HepG2 (cell line): ENCODE measurements around the gene PPIP5K1. TPM values are rescaled to one million over a fixed set of nuclear protein-coding genes. Genes with fewer than 3 reads are reported as not detected.

ENCODE experiments used
- ATAC-seq: fragments of 200-7000 bp; cut with Tn5 transposase; 3 replicates; pipeline ENCODE4 v1.9.1; 2020; ENCODE audit warnings: mild to moderate bottlenecking, moderate library complexity
- BruUV-seq: library from RNA; stranded (reverse); fragments of 400-500 nt; replicated peaks from 2 replicates; lab custom pipeline; 2021; lab: Mats Ljungman, UMichigan
- CTCF ChIA-PET: fragments of 300-600 bp; formaldehyde crosslinking; extraction: SDS; loops from one replicate; lab custom pipeline; 2021; ENCODE audit warnings: low total read pairs, inconsistent platforms, low intra/inter-chr PET ratio; lab: Yijun Ruan, JAX
- POLR2A ChIA-PET: fragments of 350-600 bp; sonication (Branson Sonifier 250); formaldehyde crosslinking; loops from one replicate; lab custom pipeline; 2020; ENCODE audit warnings: antibody characterized with exemption, inconsistent platforms; lab: Yijun Ruan, JAX
- DNase-seq: peaks from one replicate; pipeline ENCODE4 v3.0.0-alpha.2; 2015; ENCODE audit warnings: low spot score
- FAIRE-seq: peaks from 3 replicates; lab custom pipeline; 2011; peaks lifted over from hg19 to GRCh38; lab: Jason Lieb, UNC
- H2AFZ ChIP-seq: one replicate; pipeline ENCODE4 v1.6.1; 2011; ENCODE audit warnings: low read length, inconsistent platforms
- H3K27ac ChIP-seq: fragments of 300-600 bp; 3 replicates; pipeline ENCODE4 v1.8.0; 2011; ENCODE audit warnings: mixed run types, mild to moderate bottlenecking, mixed read lengths, low read length, inconsistent platforms; ENCODE audit not compliant: insufficient read depth; ENCODE audit errors: extremely low read length
- H3K27me3 ChIP-seq, 2 experiments: fragments of 200-600 bp in 1 of 2; 2 replicates in 1 of 2; 3 replicates in 1 of 2; pipeline versions ENCODE4 v1.6.0 to v1.8.0; 2011; ENCODE audit warnings: low read length in 2 of 2, mild to moderate bottlenecking in 2 of 2, moderate library complexity in 2 of 2, inconsistent platforms in 1 of 2; ENCODE audit not compliant: insufficient read depth in 2 of 2, control insufficient read depth in 1 of 2
- H3K36me3 ChIP-seq, 2 experiments: fragments of 200-600 bp in 1 of 2; replicated peaks in 1 of 2; 2 replicates in 1 of 2; 3 replicates in 1 of 2; pipeline versions ENCODE4 v1.5.1 to v1.8.0; 2011; ENCODE audit warnings: low read length in 2 of 2, inconsistent platforms in 1 of 2; ENCODE audit not compliant: insufficient read depth in 2 of 2, control insufficient read depth in 1 of 2
- H3K4me1 ChIP-seq: 2 replicates; pipeline ENCODE4 v1.5.1; 2012; ENCODE audit warnings: low read length, inconsistent platforms; ENCODE audit not compliant: insufficient read depth
- H3K4me2 ChIP-seq: 2 replicates; pipeline ENCODE4 v1.6.0; 2011; ENCODE audit warnings: low read depth, low read length, inconsistent platforms
- H3K4me3 ChIP-seq, 3 experiments: fragments of 200-600 bp in 1 of 3; sonication (generic), shearing (Covaris generic) in 1 of 3; replicated peaks in 1 of 3; 2 replicates each; pipeline ENCODE4 v1.5.1; 2011 to 2016; ENCODE audit warnings: low read length in 3 of 3, inconsistent platforms in 2 of 3, low read depth in 2 of 3, mild to moderate bottlenecking in 2 of 3, control low read depth in 1 of 3, mixed read lengths in 1 of 3; ENCODE audit not compliant: insufficient read depth in 1 of 3
- H3K79me2 ChIP-seq: one replicate; pipeline ENCODE4 v1.6.1; 2011; ENCODE audit warnings: low read length, inconsistent platforms; ENCODE audit not compliant: insufficient read depth
- H3K9ac ChIP-seq: 2 replicates; pipeline ENCODE4 v1.6.0; 2011; ENCODE audit warnings: mild to moderate bottlenecking, low read depth, low read length, inconsistent platforms; ENCODE audit not compliant: insufficient read depth
- H3K9me3 ChIP-seq: 2 replicates; pipeline ENCODE4 v1.5.1; 2012; ENCODE audit warnings: mild to moderate bottlenecking, low read length
- H4K20me1 ChIP-seq: 2 replicates; pipeline ENCODE4 v1.6.0; 2011; ENCODE audit warnings: inconsistent platforms, mild to moderate bottlenecking, low read length, moderate library complexity; ENCODE audit not compliant: insufficient read depth
- CENPX ChIP-seq: sonication (generic); formaldehyde crosslinking; IDR thresholded peaks from 2 replicates; pipeline ENCODE4 v1.9.0; 2021; ENCODE audit warnings: mild to moderate bottlenecking, missing genetic modification reagents, moderate library complexity
- MAFK ChIP-seq, 2 experiments: IDR thresholded peaks in 1 of 2; conservative IDR thresholded peaks in 1 of 2; 2 replicates each; pipeline ENCODE4 v1.6.1; 2011; ENCODE audit warnings: improper control_type of control experiment in 2 of 2, low read length in 2 of 2
- SATB2 ChIP-seq: sonication (generic); formaldehyde crosslinking; IDR thresholded peaks from 2 replicates; pipeline ENCODE4 v1.5.0; 2020; ENCODE audit warnings: missing genetic modification reagents
- ZBTB4 ChIP-seq: sonication (generic); formaldehyde crosslinking; IDR thresholded peaks from 2 replicates; pipeline ENCODE4 v1.4.0; 2020; ENCODE audit warnings: missing genetic modification reagents, mild to moderate bottlenecking, borderline replicate concordance
- ZKSCAN8 ChIP-seq: IDR thresholded peaks from 2 replicates; pipeline ENCODE4 v1.6.1; 2016; ENCODE audit warnings: borderline replicate concordance, missing genetic modification reagents, missing compliant biosample characterization
- ZNF264 ChIP-seq: sonication (generic); formaldehyde crosslinking; IDR thresholded peaks from 2 replicates; pipeline ENCODE4 v1.4.0; 2020; ENCODE audit warnings: missing genetic modification reagents
- ZNF451 ChIP-seq: sonication (generic); formaldehyde crosslinking; IDR thresholded peaks from 2 replicates; pipeline ENCODE4 v1.5.0; 2020; ENCODE audit warnings: mild to moderate bottlenecking, missing genetic modification reagents
- WGBS: methylation state at CpG from one replicate; pipeline ENCODE4 v1.1.6; 2017; ENCODE audit warnings: low lambda C conversion rate; 5-methylcytosine and 5-hydroxymethylcytosine counted together
- in situ Hi-C: cut with HindIII; loops from 2 replicates; pipeline ENCODE4 v1.10.0; 2017; ENCODE audit warnings: low pct_unique_long_range_greater_than_20kb; ENCODE audit not compliant: extremely low pct_ligation_motif_present
- intact Hi-C: fragments of 100-400 bp; cut with micrococcal nuclease; formaldehyde crosslinking; loops from one replicate; pipeline ENCODE4 v1.10.0; 2022; ENCODE audit not compliant: unreplicated experiment
- polyA plus RNA-seq, 8 experiments: library from polyadenylated mRNA; depleted of rRNA in 3 of 8; stranded (reverse) in 7 of 8; unstranded in 1 of 8; fragments of >200 nt; fragmentation: Illumina TruSeq in 4 of 8; extraction: Trizol in 4 of 8; gene quantifications; 2 replicates each; pipeline versions ENCODE4 v1.2.1 to v1.2.3, GENCODE V29; 2011 to 2016; ENCODE audit warnings: low read depth in 4 of 8, missing spikeins in 1 of 8, mixed read lengths in 1 of 8; ENCODE audit not compliant: insufficient read depth in 1 of 8
- total RNA-seq, 5 experiments: library from RNA; depleted of rRNA; stranded (reverse); fragments of >200 nt; fragmentation: Illumina TruSeq; extraction: Trizol; gene quantifications; 2 replicates each; pipeline ENCODE4 v1.2.3, GENCODE V29; 2016; ENCODE audit warnings: low read depth in 1 of 5

The PPIP5K1 gene
- total and polyA plus RNA-seq, 2 of the 13 experiments (the other 11 are each of a cell fraction or from before 2014, with no cell fraction given), result 9.9 to 10.9 TPM

GRCh38 chr15:43508991-43509659 lies 80.9 kb downstream of the PPIP5K1 start (continued):
- TF ChIP-seq ZBTB4 (CRISPR knock-in tag) (no peak), ZKSCAN8 (CRISPR knock-in tag) (no peak), CENPX (CRISPR knock-in tag) (no peak), SATB2 (CRISPR knock-in tag) (no peak), ZNF264 (CRISPR knock-in tag) (0 out of 2 replicates have a peak, but pooled peaks have one; percentile 49)

GRCh38 chr15:43508421-43508820 lies 81.6 kb downstream of the PPIP5K1 start:
- WGBS, result 42% methylated on average over 1 of the region's 1 CpG
- intact Hi-C loops (no loop called here), in situ Hi-C loops (no loop called here)
- Histone ChIP-seq H2AFZ (no peak overlapping the region), H3K27me3 (peaks cover 2 to 7% of the 10 kb centered on the region in 2 experiments; a peak in 3 of 5 replicates), H4K20me1 (no peaks in the 10 kb centered on the region), H3K4me3 (no peak overlapping the region), H3K9me3 (no peaks in the 10 kb centered on the region), H3K9ac (no peak overlapping the region), H3K4me1 (peaks cover 32% of the 10 kb centered on the region), H3K4me2 (no peak overlapping the region), H3K27ac (no peak overlapping the region), H3K36me3 (no peaks in the 10 kb centered on the region), H3K79me2 (no peaks in the 10 kb centered on the region)
- TF ChIP-seq ZNF451 (CRISPR knock-in tag), result no peak
- peak; percentile 51 to 63; a peak in 3 of 4 replicates for TF ChIP-seq MAFK (conservative IDR thresholded peaks at IDR 0.05 in 1 of 2, IDR thresholded peaks at IDR 0.05 in 1 of 2; ENCODE audit: low read length in 2 of 2)
- ChIA-PET CTCF (no interaction called here), POLR2A (interaction anchor here (0.6 to 4.0 kb wide), 2 partner anchors 10 to 15 kb away, joined by 3 to 24 read pairs; partner anchors contain the start of gene TP53BP1)
- no TSS peak for BruUV-seq
- DNase-seq (no peak), FAIRE-seq (no peak), ATAC-seq (no peak)
